Measurements from ENCODE around the gene CRB1.

The CRB1 gene

GRCh38 chr1:197268012-197268411 lies at the start of gene CRB1:
CRB1 (plus strand) TSS chr1:197268252; CDS start chr1:197268413, 161 bp downstream.
- no peak for DNase-seq

- no peak for DNase-seq
Observed at GRCh38 chr1:197218857-197219256, 49.2 kb upstream of the CRB1 start.

GRCh38 chr1:197222025-197222685 lies 45.9 kb upstream of the CRB1 start:
- no peak for DNase-seq

- no peak for DNase-seq
Observed at GRCh38 chr1:197222780-197223179, 45.3 kb upstream of the CRB1 start.

- no peak for DNase-seq
Observed at GRCh38 chr1:197224160-197224559, 43.9 kb upstream of the CRB1 start.

GRCh38 chr1:197225611-197226010 lies 42.4 kb upstream of the CRB1 start:
- DNase-seq: no peak

- DNase-seq: no peak
Observed at GRCh38 chr1:197234581-197234980, 33.5 kb upstream of the CRB1 start.

GRCh38 chr1:197235355-197235754 lies 32.7 kb upstream of the CRB1 start:
- no peak for DNase-seq

GRCh38 chr1:197247465-197247864 lies 20.6 kb upstream of the CRB1 start:
- DNase-seq: no peak

GRCh38 chr1:197249324-197249723 lies 18.7 kb upstream of the CRB1 start:
- DNase-seq: no peak

GRCh38 chr1:197250616-197251015 lies 17.4 kb upstream of the CRB1 start:
- no peak for DNase-seq

- no peak for DNase-seq
Observed at GRCh38 chr1:197252973-197253372, 15.1 kb upstream of the CRB1 start.

GRCh38 chr1:197254866-197255265 lies 13.2 kb upstream of the CRB1 start:
- no peak for DNase-seq

- DNase-seq: no peak
Observed at GRCh38 chr1:197264936-197265567, 3.0 kb upstream of the CRB1 start.

- DNase-seq: no peak
Observed at GRCh38 chr1:197269053-197269452, 1.0 kb downstream of the CRB1 start.

GRCh38 chr1:197272791-197273190 lies 4.7 kb downstream of the CRB1 start:
- no peak for DNase-seq

- DNase-seq: no peak
Observed at GRCh38 chr1:197277166-197277565, 9.1 kb downstream of the CRB1 start.

GRCh38 chr1:197284325-197284724 lies 16.3 kb downstream of the CRB1 start:
- DNase-seq: no peak

GRCh38 chr1:197284966-197285365 lies 16.9 kb downstream of the CRB1 start:
- DNase-seq: no peak

GRCh38 chr1:197285526-197286205 lies 17.6 kb downstream of the CRB1 start:
- no peak for DNase-seq

GRCh38 chr1:197286634-197287033 lies 18.6 kb downstream of the CRB1 start:
- no peak for DNase-seq

GRCh38 chr1:197287863-197288262 lies 19.8 kb downstream of the CRB1 start:
- DNase-seq: no peak

- DNase-seq: no peak
Observed at GRCh38 chr1:197302775-197303174, 34.7 kb downstream of the CRB1 start.

- no peak for DNase-seq
Observed at GRCh38 chr1:197303463-197303862, 35.4 kb downstream of the CRB1 start.

All from CD4-positive, alpha-beta T cell treated with Interleukin-10 for 1 hour (primary cell).